Tibial nerve (tissue), 3 donors: ENCODE results near the gene STAT1.

Experiments
- POLR2A ChIP-seq, 2 donors: fragments of 450-650 bp; IDR thresholded peaks; one replicate each; pipeline ENCODE4 v1.6.1; 2017; ENCODE audit warnings: antibody characterized with exemption in 2 of 2, mild to moderate bottlenecking in 2 of 2, moderate library complexity in 2 of 2
- TF ChIP-seq, protein P1 (sequence below), 5 experiments: fragments of 200-600 bp in 3 of 5; fragments of 450-650 bp in 2 of 5; sonication (generic) in 3 of 5; IDR thresholded peaks; one replicate each; pipeline ENCODE4 v1.5.1; 2016 to 2019; ENCODE audit warnings: antibody characterized with exemption in 5 of 5, mild to moderate bottlenecking in 3 of 5, moderate library complexity in 2 of 5

DNA sequence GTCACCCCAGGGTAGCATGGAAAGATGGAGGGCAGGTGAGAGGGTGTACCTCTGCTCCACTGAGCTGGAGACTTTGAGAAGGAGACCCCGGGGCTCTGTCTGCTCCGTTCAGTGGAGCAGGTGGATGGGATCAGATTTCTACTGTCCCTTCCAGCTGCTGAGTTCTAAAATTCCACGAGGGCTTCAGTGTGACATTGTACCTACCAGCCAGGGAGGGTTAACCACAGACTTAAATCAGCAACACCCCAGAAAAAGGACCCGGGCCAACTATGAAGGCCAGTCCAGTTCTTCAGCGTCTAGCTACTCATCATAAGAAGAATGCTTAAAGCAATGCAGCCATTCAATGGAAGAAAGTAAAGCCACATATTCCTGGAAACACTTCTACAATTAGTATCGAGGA is 23.8 kb downstream of the STAT1 start:
- TF ChIP-seq, protein P1, sequence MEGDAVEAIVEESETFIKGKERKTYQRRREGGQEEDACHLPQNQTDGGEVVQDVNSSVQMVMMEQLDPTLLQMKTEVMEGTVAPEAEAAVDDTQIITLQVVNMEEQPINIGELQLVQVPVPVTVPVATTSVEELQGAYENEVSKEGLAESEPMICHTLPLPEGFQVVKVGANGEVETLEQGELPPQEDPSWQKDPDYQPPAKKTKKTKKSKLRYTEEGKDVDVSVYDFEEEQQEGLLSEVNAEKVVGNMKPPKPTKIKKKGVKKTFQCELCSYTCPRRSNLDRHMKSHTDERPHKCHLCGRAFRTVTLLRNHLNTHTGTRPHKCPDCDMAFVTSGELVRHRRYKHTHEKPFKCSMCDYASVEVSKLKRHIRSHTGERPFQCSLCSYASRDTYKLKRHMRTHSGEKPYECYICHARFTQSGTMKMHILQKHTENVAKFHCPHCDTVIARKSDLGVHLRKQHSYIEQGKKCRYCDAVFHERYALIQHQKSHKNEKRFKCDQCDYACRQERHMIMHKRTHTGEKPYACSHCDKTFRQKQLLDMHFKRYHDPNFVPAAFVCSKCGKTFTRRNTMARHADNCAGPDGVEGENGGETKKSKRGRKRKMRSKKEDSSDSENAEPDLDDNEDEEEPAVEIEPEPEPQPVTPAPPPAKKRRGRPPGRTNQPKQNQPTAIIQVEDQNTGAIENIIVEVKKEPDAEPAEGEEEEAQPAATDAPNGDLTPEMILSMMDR (IDR thresholded peaks at IDR 0.05) = no peak
- TF ChIP-seq POLR2A (IDR thresholded peaks at IDR 0.05) = no peak
